ENCODE measurements around the gene OS9.
A peak's percentile ranks its signal among the peaks of the same experiment; 100 is the strongest.

Gene OS9

GRCh38 chr12:57737467-57738460, 43.8 kb downstream of the OS9 start:
- no peak for DNase-seq

DNA sequence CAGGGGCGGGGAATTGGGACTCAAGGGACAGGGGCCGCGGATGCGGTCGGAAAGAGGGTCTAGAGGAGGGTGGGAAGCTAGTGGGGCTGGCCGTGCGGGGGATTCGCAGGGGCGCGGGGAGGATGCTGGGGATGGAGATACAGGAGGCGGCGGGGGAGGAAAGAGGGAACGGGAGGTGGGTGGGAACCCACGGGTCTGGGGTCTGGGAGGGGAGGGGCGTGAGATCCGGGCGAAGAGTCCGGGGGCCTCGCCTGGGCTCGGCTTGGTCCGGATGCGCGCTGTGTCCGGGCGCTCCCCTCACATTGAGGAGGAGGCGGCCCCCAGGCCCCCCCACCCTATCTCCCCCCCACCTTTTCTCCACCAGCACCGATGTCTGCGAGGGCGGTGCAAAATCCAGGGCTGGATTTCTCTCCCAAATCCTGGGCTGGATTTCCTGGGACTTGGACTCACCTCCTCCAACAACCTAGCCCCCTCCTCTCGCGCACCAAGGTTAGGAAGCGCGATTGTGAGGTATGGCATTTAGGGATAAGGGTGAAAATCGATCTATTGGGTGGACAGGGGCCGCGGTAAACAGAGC, 44.8 kb downstream of the OS9 start, which contains the start of gene AGAP2:
Gene AGAP2 (minus strand): TSS at position 82 of the 577 bp plus-strand sequence. CDS start 496 bp downstream, outside the sequence.
- no peak for DNase-seq

DNA sequence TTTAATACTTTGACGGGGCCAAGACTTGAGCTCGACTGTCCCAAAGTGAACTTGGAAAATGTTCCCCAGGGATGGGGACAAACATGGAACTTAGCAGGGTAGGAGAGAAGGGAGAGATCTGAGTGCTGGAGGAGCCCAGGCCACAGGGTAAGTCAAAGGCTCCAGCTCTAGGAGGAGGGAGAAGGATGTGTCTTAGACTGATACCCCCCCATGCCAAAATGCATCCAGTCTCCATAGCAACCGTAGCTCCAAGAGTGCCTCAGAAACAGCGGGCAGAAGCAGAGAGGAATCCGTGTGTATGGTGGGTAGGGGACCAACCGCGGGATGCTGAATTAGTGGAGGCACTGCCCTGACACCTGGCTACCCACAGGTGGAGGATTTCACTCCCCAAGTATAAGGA, 45.5 kb downstream of the OS9 start:
- DNase-seq: no peak

- no peak for DNase-seq
Observed at GRCh38 chr12:57739914-57740538, 46.1 kb downstream of the OS9 start.

GRCh38 chr12:57740656-57741412, 46.9 kb downstream of the OS9 start:
- peak; percentile 87 to 89 for DNase-seq

GRCh38 chr12:57741413-57741789, 47.5 kb downstream of the OS9 start:
- DNase-seq: no peak

GRCh38 chr12:57741844-57742738, 48.2 kb downstream of the OS9 start:
- DNase-seq: peak; percentile 87 to 89

DNA sequence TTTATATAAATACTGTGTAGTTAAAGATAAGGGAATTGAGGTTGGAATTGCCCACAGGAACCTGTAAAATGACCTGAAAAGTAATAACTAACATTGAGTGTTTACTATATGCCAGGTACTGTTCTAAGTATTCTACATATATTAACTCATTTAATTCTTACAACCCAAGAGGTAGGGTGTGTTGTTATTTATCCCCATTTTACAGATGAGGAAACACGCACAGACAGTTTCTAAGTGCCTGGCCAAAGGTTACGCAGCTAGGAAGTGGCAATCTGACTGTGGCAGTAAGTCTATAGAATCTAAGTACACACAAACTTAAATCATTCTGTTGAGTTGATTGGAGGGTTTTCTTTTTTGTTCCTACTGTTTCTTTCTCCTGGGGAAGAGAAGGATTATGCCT, 49.8 kb downstream of the OS9 start:
- no peak for DNase-seq

GRCh38 chr12:57744194-57744776, 50.4 kb downstream of the OS9 start:
- DNase-seq: peak; percentile 88

DNA sequence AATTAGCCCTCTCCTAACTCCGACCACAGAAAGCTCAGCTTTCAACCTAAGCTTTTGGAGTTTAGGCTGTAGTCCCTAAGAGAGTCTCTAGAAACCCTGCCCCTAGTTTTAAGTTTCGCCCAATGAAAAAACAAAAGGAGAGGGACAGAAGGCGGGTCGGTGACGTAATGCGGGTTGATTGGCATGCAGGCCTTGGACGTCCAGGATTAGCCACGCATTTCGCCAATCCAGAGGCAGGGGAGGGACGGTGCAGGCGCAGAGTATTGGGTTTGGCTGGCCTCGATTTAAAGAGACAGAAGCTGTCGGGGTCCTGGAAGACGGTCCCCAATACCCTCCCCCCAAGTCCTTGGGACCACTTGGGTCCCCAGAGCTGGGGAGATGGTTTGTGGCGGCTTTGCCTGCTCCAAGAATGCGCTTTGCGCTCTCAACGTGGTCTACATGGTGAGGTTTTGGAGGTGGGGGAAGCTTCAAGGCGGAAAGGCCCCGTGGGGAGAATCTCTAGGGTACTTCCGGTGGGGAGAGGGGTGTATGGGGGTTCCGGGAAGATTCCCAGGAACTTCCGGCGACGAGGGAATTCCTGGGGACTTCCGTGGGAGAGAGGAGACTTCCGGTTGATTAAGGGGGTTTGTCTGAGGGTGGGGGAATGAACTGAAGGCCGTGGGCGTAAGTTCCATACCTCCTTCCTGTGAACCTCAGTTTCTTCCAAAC, 51.0 kb downstream of the OS9 start, which contains the start of gene TSPAN31:
Gene TSPAN31 (plus strand): TSS at position 263 of the 708 bp plus-strand sequence. CDS start 116 bp downstream, at position 379.
- DNase-seq: peak; percentile 97

- DNase-seq: no peak
Observed at GRCh38 chr12:57745485-57745881, 51.6 kb downstream of the OS9 start.

- DNase-seq: no peak
Observed at GRCh38 chr12:57746025-57746424, 52.1 kb downstream of the OS9 start.

GRCh38 chr12:57749061-57749460, 55.1 kb downstream of the OS9 start:
- DNase-seq: no peak

DNA sequence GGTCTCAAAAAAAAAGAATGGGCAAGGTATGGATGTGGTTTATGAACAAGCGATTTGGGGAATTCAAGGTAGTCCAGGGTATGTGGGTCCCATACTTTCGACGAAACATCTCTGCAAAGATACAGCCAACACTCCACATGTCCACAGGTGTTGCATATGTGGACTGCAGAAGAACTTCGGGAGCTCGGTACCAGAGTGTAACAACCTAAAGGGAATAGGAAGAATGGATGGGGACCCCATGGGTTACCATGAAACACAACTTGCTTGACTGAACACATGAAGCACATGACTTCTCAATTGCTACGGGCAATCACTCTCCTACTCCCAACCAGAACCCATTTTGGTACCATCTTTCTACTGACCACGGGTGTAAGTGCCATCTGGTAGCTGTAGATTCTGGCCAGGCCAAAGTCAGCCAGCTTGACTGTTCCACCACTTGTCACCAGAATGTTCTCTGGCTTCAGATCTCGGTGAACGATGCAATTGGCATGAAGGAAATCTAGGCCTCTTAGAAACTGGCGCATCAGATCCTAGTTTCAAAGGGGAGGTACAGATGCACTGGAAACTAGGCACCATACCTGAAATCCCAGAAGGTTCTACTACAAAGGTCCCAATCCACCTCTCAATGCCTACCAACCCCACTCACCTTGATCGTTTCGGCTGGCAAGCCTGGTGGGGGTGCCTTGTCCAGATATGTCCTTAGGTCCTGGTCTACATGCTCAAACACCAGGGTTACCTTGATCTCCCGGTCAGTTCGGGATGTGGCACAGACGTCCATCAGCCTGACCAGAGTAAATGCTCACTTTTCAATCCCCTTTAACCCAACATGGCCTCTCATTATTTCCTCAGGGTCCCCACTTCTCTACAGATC, 56.9 kb downstream of the OS9 start:
- DNase-seq: no peak

DNA sequence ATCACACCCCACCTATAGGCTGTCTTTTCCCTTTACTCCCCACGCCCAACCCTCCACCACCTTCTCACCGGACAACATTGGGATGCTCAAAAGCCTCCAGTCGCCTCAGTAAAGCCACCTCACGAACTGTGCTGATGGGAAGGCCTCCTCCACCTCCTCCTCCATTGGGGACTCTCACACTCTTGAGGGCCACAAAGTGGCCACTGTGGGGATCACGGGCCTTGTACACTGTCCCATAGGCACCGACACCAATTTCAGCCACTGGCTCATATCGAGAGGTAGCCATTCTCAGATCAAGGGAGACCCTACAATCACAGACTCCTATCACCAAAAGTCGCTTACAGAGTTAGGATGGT, 57.5 kb downstream of the OS9 start:
- no peak for DNase-seq

GRCh38 chr12:57751788-57752667, 58.1 kb downstream of the OS9 start, which contains the start of gene CDK4:
CDK4 (minus strand) TSS chr12:57752310; CDS start chr12:57751717, 593 bp downstream.
- DNase-seq: peak; percentile 100

DNA sequence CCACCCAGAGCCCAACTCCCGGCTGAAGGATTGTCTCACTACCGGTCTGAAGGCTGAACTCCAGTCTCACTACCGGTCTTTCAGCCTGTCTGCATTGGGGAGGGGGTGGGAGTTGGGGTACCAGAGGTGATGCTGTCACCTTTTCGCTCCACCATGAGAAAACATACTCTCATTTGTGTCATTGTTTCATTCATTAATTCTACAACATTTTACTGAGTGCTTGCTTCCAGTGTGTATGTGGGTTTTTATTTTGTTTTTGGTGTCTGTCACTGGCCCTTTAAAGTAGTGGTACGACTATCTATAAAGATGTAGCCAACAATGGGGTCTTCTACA, 58.7 kb downstream of the OS9 start:
- no peak for DNase-seq

GRCh38 chr12:57753756-57754337, 59.9 kb downstream of the OS9 start:
- no peak for DNase-seq
